Activated T-cell treated with anti-CD3 and anti-CD28 coated beads for 48 hours (primary cell): Measurements from ENCODE around the gene RBM19.

Experiments used
- DNase-seq: peaks from one replicate; pipeline ENCODE4 v3.0.0-alpha.2; 2020; ENCODE audit warnings: low read depth

RBM19 gene

DNA sequence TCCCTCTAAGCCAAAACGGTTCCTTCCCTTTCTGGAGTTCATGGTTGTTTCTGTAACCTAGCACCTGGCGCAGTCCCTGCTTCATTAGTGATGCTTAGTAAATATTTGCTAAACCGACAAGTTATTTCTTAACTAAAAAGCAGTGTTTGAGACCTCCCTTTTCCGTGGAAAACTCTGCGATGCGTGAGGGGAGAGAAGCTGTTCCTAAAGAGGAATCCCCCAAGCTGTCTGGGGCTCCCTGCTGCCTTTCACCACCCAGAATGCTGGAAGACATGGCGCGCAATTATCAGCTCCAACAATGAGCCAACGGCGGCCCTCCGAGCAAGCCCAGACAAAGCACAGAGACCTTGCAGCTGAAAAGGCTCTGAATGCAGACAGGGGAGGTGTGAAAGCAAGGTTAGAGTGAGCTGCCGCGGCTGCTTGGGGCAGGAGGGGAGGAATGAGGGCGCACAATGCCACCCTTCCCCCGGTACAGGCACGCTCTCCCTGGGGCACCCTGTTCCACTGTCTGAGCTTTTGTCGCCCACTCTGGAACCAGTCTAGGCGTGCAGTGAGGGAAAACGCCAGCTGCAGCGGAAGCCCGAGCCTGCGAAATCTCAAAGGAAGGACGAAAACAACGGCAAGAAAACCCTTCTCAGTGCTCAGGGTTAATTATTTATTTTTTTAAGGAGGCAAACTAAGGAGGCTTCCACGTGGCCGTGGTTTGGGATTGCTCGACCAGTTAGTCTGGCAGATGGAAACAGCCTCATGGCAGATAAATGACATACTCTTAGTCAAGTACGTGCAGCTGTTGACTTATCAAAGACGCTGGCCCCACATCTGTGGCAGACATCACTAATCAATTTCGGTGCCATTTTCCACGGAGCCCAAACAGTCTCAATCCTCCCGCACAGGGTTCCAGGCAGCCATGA, 66.3 kb downstream of the RBM19 start:
- DNase-seq = no peak

GRCh38 chr12:113899042-113899560, 67.0 kb downstream of the RBM19 start:
- DNase-seq = no peak

- no peak for DNase-seq
These were observed 67.7 kb downstream of the RBM19 start for GRCh38 chr12:113898466-113898865.

DNA sequence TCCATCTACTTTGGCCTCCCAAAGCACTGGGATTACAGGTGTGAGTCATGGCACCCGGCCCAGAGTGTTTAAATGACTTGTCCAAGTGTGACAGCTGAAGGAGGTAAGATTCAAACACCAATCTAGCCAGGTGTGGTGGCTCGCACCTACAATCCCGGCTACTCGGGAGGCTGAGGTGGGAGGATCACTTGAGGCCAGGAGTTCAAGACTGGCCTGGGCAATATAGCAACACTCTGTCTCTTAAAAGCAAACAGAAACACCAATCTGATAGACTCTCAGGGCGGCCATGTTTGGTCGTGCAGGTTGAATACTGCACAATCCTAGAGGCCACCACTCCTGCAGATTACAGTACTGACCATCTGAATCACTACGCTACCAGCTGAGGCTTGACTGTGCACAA, 68.7 kb downstream of the RBM19 start:
- no peak for DNase-seq

GRCh38 chr12:113896841-113897240, 69.3 kb downstream of the RBM19 start:
- no peak for DNase-seq

- no peak for DNase-seq
These were observed 69.9 kb downstream of the RBM19 start for GRCh38 chr12:113896194-113896593.

DNA sequence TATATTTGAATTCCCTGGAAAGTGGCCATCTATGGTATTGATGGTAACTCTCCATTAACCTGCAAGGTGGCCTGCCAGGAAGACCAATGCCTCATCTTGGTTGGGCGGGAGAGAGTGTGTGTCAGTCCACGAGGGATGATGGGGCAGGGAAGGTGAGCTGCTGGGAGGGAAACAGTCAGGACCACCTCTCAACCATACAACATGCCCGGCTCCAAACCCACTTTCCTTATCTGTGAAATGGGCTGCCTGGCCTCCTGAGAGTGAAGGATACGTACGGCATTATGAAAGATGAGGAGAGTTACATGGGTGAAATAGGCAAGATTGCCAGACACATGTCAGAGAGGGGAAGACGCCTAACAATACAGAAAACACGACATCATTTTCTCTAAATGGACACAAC, 70.9 kb downstream of the RBM19 start:
- DNase-seq = no peak

- DNase-seq = no peak
These were observed 71.4 kb downstream of the RBM19 start for GRCh38 chr12:113894697-113895096.

DNA sequence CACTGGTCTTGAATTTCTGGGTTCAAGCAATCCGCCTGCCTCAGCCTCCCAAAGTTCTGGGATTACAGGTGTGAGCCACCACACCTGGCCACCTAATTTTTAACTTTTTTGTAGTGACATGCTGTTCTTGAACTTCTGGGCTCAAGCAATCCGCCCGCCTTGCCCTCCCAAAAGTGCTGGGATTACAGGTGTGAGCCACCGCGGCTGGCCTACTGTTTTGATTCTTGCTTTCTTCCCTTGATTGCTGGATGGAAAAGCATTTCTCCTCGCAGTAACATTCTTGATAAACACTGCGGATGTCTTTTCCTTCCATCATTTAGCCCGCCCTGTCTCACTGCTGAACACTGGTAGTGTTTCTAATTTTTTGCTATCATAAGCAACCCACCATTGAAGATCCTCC, 72.9 kb downstream of the RBM19 start:
- no peak for DNase-seq

- no peak for DNase-seq
These were observed 73.6 kb downstream of the RBM19 start for GRCh38 chr12:113892556-113892955.

- no peak for DNase-seq
These were observed 74.2 kb downstream of the RBM19 start for GRCh38 chr12:113891739-113892520.

DNA sequence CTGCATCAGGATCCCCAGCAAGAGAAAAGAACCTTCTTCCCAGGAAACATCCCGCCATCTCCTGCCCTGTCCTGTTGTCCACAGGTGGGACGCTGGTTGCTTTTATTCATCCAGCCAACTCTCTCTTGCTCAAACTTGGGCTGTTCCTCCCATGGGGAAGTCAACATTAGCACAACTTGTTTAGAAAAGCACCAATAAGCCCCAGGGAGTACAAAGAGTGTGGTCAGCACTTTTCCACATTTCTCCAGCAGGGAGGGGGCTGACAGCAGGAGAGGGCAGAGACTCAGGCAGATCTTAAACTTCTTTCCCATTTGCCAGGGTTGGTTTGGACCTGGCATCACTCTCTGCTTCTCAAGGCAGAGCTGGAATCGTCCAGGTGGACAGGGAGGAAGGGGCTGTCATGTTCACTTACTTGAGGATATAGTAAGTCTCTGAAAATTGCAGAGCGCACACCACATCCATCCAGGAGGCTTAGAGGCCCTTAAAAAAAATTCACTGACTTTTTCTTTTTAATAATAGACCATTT, 74.9 kb downstream of the RBM19 start:
- no peak for DNase-seq

- DNase-seq = no peak
These were observed 76.1 kb downstream of the RBM19 start for GRCh38 chr12:113889891-113890581.

DNA sequence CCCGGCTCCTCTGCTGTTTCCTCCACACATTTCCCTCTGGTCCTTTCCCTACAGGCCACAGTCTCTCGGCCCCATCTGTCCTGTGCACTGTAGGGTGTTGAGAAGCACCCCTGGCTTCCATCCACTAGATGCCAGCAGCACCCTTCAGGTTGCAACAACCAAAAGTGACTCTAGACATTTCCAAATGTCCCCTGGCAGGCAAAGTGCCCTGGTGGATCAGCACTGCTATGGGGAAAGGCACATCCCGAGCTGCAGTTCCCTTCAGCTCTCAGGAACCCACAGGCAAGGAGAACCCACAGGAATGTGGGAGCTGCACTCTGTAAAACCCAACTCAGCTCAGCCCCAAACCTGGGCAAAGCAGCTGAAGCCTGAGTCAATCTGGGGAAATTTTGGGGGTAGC, 77.0 kb downstream of the RBM19 start:
- no peak for DNase-seq

GRCh38 chr12:113888435-113888834, 77.7 kb downstream of the RBM19 start:
- DNase-seq = no peak

- DNase-seq = no peak
These were observed 78.2 kb downstream of the RBM19 start for GRCh38 chr12:113887906-113888305.

- no peak for DNase-seq
These were observed 79.4 kb downstream of the RBM19 start for GRCh38 chr12:113886721-113887120.

GRCh38 chr12:113884392-113884791, 81.7 kb downstream of the RBM19 start:
- no peak for DNase-seq

GRCh38 chr12:113882690-113883089, 83.4 kb downstream of the RBM19 start:
- no peak for DNase-seq

GRCh38 chr12:113880988-113881962, 84.8 kb downstream of the RBM19 start:
- DNase-seq = no peak

DNA sequence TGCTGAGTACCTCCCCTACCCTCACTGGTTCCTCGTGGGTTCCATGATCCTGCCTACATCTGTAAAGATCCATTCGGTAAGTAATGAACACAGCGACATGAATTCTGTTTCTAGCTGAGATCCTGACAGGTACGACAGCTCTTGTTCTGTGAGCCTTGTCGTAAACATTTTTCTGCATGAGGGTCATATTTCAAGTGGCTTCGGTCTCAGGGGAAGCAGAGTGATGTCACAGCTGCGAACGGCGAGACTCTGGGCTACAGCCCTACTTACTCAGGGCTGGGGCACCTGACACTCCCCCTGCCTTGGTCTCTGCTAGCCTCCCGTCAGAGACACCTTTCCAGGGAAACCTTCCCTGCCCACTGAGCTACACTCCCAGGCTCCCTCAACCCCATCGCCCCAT, 85.8 kb downstream of the RBM19 start:
- no peak for DNase-seq
